M059J (cell line): ENCODE results near the gene DNAJC30. TPM values are rescaled to one million over a fixed set of nuclear protein-coding genes. Genes with fewer than 3 reads are reported as not detected.
A peak's percentile ranks its signal among the peaks of the same experiment; 100 is the strongest.

Source experiments
- DNase-seq: peaks from one replicate; pipeline ENCODE4 v3.0.0-alpha.2; 2012; ENCODE audit warnings: low read depth
- total RNA-seq: library from RNA; depleted of rRNA; stranded (reverse); fragments of >200 nt; shearing (Covaris generic); gene quantifications from 2 replicates; pipeline ENCODE4 v1.2.3, GENCODE V29; 2014

Gene DNAJC30
- total RNA-seq, 1 experiment from 2014 or later = 1.8 TPM

GRCh38 chr7:73708961-73709549, 25.8 kb upstream of the DNAJC30 start:
- DNase-seq = no peak

- DNase-seq = peak; percentile 94
Observed at GRCh38 chr7:73707045-73707631, 23.9 kb upstream of the DNAJC30 start.

- DNase-seq = peak; percentile 77
Observed at GRCh38 chr7:73706126-73707044, 23.1 kb upstream of the DNAJC30 start.

GRCh38 chr7:73705551-73705920, 22.3 kb upstream of the DNAJC30 start:
- no peak for DNase-seq

GRCh38 chr7:73704640-73705550, 21.6 kb upstream of the DNAJC30 start:
- DNase-seq = no peak

- no peak for DNase-seq
Observed at GRCh38 chr7:73703757-73704639, 20.7 kb upstream of the DNAJC30 start.

- DNase-seq = no peak
Observed at GRCh38 chr7:73703225-73703624, 20.0 kb upstream of the DNAJC30 start.

GRCh38 chr7:73702665-73703064, 19.4 kb upstream of the DNAJC30 start:
- no peak for DNase-seq

GRCh38 chr7:73702226-73702625, 19.0 kb upstream of the DNAJC30 start:
- no peak for DNase-seq

GRCh38 chr7:73701357-73701995, 18.2 kb upstream of the DNAJC30 start:
- DNase-seq = peak; percentile 50

GRCh38 chr7:73700581-73701134, 17.4 kb upstream of the DNAJC30 start:
- no peak for DNase-seq

- no peak for DNase-seq
Observed at GRCh38 chr7:73700069-73700423, 16.8 kb upstream of the DNAJC30 start.

GRCh38 chr7:73699370-73700068, 16.3 kb upstream of the DNAJC30 start:
- DNase-seq = no peak

GRCh38 chr7:73698410-73698809, 15.2 kb upstream of the DNAJC30 start:
- no peak for DNase-seq

- DNase-seq = no peak
Observed at GRCh38 chr7:73696372-73696771, 13.1 kb upstream of the DNAJC30 start.

- no peak for DNase-seq
Observed at GRCh38 chr7:73690646-73691045, 7.4 kb upstream of the DNAJC30 start.

GRCh38 chr7:73688288-73688687, 5.0 kb upstream of the DNAJC30 start:
- DNase-seq = no peak

- DNase-seq = no peak
Observed at GRCh38 chr7:73685311-73685710, 2.1 kb upstream of the DNAJC30 start.
